ENCODE results near the gene PRG2. TPM values are rescaled to one million over a fixed set of nuclear protein-coding genes. Genes with fewer than 3 reads are reported as not detected.

The PRG2 gene
- total RNA-seq, 1 donor from 2014 or later, result not detected

GRCh38 chr11:57416436-57416835, 26.0 kb upstream of the PRG2 start:
- no peak for DNase-seq
- Mint-ChIP-seq H3K27ac (ENCODE audit: unreplicated experiment) (no peak overlapping the region), H3K27me3 (ENCODE audit: unreplicated experiment) (peaks cover 3% of the 10 kb centered on the region), H3K4me3 (ENCODE audit: unreplicated experiment) (no peak overlapping the region), H3K9me3 (ENCODE audit: unreplicated experiment) (no peaks in the 10 kb centered on the region), H3K4me1 (ENCODE audit: low read depth, unreplicated experiment) (no peaks in the 10 kb centered on the region), H3K36me3 (ENCODE audit: unreplicated experiment) (peaks cover 10% of the 10 kb centered on the region)
- no peak for TF ChIP-seq CTCF (IDR thresholded peaks at IDR 0.05; ENCODE audit: partially characterized antibody, unreplicated experiment)

- Mint-ChIP-seq H3K27me3 (ENCODE audit: unreplicated experiment) (peaks cover 2% of the 10 kb centered on the region), H3K36me3 (ENCODE audit: unreplicated experiment) (peaks cover 14% of the 10 kb centered on the region), H3K4me1 (ENCODE audit: low read depth, unreplicated experiment) (no peaks in the 10 kb centered on the region), H3K27ac (ENCODE audit: unreplicated experiment) (no peak overlapping the region), H3K4me3 (ENCODE audit: unreplicated experiment) (no peak overlapping the region), H3K9me3 (ENCODE audit: unreplicated experiment) (peaks cover 3% of the 10 kb centered on the region)
- TF ChIP-seq CTCF (IDR thresholded peaks at IDR 0.05; ENCODE audit: partially characterized antibody, unreplicated experiment), result no peak
- DNase-seq, result no peak
Measured at GRCh38 chr11:57414612-57415212, 24.3 kb upstream of the PRG2 start.

- Mint-ChIP-seq H3K36me3 (ENCODE audit: unreplicated experiment) (peaks cover 14% of the 10 kb centered on the region), H3K27me3 (ENCODE audit: unreplicated experiment) (peaks cover 2% of the 10 kb centered on the region), H3K9me3 (ENCODE audit: unreplicated experiment) (peaks cover 3% of the 10 kb centered on the region), H3K4me3 (ENCODE audit: unreplicated experiment) (no peak overlapping the region), H3K27ac (ENCODE audit: unreplicated experiment) (no peak overlapping the region), H3K4me1 (ENCODE audit: low read depth, unreplicated experiment) (no peaks in the 10 kb centered on the region)
- DNase-seq, result no peak
- TF ChIP-seq CTCF (IDR thresholded peaks at IDR 0.05; ENCODE audit: partially characterized antibody, unreplicated experiment), result no peak
Measured at GRCh38 chr11:57413681-57414080, 23.2 kb upstream of the PRG2 start.

- H3K9me3 Mint-ChIP-seq (ENCODE audit: unreplicated experiment), result peaks cover 3% of the 10 kb centered on the region
- DNase-seq, result no peak
- H3K27ac Mint-ChIP-seq (ENCODE audit: unreplicated experiment), result no peak overlapping the region
- peaks cover 13% of the 10 kb centered on the region for H3K36me3 Mint-ChIP-seq (ENCODE audit: unreplicated experiment)
- no peaks in the 10 kb centered on the region for H3K4me1 Mint-ChIP-seq (ENCODE audit: low read depth, unreplicated experiment)
- H3K27me3 Mint-ChIP-seq (ENCODE audit: unreplicated experiment), result peaks cover 2% of the 10 kb centered on the region
- H3K4me3 Mint-ChIP-seq (ENCODE audit: unreplicated experiment), result no peak overlapping the region
- no peak for TF ChIP-seq CTCF (IDR thresholded peaks at IDR 0.05; ENCODE audit: partially characterized antibody, unreplicated experiment)
Measured at GRCh38 chr11:57410287-57410686, 19.8 kb upstream of the PRG2 start.

- no peak for DNase-seq
- TF ChIP-seq CTCF (IDR thresholded peaks at IDR 0.05; ENCODE audit: partially characterized antibody, unreplicated experiment), result no peak
- no peak overlapping the region for H3K4me3 Mint-ChIP-seq (ENCODE audit: unreplicated experiment)
- no peaks in the 10 kb centered on the region for H3K4me1 Mint-ChIP-seq (ENCODE audit: low read depth, unreplicated experiment)
- H3K36me3 Mint-ChIP-seq (ENCODE audit: unreplicated experiment), result peaks cover 9% of the 10 kb centered on the region
- H3K27ac Mint-ChIP-seq (ENCODE audit: unreplicated experiment), result no peak overlapping the region
- H3K27me3 Mint-ChIP-seq (ENCODE audit: unreplicated experiment), result peaks cover under 1% of the 10 kb centered on the region
- H3K9me3 Mint-ChIP-seq (ENCODE audit: unreplicated experiment), result peaks cover 6% of the 10 kb centered on the region
Measured at GRCh38 chr11:57409321-57410100, 19.1 kb upstream of the PRG2 start.
